NCI-H82 (cell line): ENCODE measurements around the gene KIAA1549.
A peak's percentile ranks its signal among the peaks of the same experiment; 100 is the strongest.
"Not testable (repeated sequence)": the region's sequence is repeated elsewhere in the genome, so short reads cannot be mapped to it uniquely, and the experiment has no call there.

Experiments
- DNase-seq: peaks from one replicate; lab custom pipeline; 2025; lab: John Stamatoyannopoulos, UW

The KIAA1549 gene

DNA sequence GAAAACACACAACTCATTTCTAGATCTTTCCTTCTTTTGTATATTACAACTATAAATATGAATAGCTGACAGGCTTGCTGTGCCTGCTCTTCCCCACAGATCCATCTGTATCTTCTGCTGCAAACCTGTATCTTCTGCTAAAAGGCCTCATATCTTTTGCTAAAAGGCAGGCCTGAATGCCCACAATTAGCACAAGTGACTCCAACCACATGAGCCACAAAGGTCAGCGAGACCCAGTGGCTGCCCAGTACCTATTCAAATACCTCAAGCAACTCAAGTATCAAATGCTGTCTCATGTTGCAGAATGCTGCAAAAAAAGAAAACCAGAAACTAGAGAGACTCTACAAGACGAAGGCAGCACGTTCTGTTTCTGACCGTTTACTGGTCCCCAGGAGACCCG, 128.7 kb downstream of the KIAA1549 start:
- no peak for DNase-seq

DNA sequence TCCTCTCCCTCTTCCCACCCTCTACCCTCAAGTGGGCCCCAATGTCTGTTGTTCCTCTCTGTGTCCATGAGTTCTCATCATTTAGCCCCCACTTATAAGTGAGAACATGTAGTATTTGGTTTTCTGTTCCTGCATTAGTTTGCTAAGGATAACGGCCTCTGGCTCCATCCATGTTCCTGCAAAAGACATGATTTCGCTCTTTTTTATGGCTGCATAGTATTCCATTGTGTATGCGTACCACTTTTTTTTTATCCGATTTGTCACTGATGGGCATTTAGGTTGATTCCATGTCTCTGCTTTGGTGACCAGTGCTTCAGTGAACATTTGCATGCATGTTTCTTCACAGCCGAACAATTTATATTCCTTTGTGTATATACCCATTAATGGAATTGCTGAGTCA, 131.5 kb downstream of the KIAA1549 start:
- DNase-seq: no peak

DNA sequence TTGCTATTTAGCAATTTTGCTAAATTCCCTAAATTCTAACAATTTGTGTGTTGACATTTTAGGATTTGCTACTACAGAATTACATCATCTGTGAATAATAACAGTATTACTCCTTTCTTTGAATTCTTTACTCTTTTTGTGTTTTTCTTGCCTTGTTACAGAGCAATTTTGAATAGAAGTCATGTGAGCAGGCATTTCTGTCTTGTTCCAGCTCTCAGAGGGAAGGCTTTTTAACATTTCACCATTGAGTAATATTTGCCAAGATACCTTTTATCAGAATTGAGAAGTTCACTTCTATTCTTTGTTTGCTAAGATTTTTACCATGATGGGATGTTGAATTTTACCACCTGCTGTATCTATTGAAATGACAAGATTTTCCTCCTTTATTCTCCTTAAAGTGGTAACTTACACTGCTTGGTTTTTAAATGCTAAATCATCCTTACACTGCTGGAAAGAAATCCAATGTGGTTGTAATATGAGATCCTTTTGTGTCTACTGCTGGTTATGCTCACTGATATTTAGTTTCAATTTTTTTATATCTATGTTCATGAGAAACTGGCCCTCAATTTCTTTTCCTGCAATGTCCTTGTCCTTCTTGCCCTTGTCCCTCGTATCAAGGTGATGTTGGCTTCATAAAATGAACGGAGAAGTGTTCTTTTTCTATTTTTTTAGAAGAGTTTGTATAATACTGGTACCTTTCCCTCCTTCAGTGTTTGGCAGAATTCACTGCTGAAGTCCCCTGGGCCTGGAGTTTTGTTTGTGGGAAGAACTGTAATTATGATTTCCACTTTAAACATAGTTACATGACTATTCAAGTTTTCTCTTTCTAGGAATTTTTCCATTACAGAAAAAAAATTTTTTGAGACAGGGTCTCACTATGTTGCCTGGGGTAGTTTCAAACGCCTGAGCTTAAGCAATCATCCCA, 132.9 kb downstream of the KIAA1549 start:
- DNase-seq: no peak

DNA sequence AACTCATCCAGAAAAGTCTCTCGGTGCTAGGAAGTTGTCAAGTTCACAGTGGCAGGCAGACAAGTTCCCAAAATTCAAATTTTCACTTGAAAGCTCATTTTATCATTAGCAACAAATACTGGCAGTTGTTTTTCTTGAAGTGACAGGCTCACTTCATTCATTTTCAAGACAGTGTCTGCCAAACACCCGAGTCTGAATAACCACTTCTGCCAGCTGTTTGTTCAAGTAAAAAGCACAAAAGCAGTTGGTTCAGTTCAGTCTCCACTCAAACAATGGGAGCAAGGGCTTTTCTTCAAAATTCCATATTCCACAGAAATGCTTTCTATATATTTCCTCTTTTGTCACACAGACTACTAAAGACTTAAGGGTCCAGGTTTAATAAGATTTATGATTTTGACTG, 135.5 kb downstream of the KIAA1549 start:
- DNase-seq: no peak

DNA sequence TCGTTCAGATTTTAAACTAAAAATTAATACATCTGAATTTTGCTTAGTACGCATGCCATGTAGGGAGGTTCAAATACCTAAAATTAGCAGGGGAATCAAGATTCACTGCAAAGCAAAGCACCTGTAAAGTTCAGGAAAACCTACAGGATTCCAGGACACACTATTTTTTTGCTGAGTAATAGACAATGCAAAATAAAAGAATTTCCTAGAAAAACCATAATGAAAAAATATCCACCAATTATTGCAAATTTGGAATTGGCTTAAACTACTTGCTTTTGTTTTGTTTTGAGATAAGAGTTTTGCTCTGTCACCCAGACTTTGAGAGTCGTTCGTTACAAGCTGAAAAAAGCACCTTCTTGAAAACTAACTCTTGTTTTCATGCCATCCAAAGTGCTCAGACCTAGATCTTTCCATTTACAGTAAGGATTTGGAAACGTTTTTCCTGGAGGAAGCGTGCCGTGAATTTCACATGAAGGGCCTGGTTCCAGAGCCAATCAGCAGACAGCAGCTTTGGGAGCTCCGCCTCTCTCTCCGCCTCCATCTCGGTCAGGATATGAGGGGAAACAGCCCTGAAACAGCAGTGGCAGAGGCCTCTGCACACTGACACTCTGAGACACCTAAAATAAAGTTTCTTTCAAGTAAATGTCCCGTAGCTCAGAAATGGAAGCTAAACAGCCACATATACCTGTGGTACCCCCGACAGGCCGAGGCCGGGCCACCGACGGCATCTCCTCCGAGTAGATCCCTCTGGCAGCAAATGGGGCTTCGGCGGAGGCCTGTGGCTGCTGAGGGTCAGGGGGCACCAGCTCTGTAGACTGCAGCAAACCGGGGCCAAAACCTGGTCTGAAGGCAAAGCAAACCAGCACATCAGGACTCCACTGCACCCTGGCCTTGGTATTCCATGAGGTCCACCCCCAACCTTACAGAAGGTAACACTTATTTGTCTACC, 137.3 kb downstream of the KIAA1549 start:
- no peak for DNase-seq

DNA sequence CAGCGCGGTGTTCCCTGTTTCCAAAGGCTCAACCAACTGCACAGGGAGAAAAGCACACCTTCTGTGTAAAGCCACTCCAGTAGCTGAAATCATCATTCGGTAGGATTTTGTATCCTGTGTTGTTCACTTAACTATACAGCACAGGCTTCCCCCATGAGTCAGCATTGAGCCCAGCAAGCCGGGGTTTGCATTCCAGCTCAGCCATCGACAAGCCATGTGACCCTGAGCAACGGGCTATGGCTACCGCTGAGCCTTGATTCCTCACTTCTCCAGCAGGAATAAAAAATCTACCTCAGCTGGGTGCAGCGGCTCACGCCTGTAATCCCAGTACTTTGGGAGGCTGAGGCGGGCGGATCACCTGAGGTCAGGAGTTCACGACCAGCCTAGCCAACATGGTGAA, 139.1 kb downstream of the KIAA1549 start:
- DNase-seq: no peak

DNA sequence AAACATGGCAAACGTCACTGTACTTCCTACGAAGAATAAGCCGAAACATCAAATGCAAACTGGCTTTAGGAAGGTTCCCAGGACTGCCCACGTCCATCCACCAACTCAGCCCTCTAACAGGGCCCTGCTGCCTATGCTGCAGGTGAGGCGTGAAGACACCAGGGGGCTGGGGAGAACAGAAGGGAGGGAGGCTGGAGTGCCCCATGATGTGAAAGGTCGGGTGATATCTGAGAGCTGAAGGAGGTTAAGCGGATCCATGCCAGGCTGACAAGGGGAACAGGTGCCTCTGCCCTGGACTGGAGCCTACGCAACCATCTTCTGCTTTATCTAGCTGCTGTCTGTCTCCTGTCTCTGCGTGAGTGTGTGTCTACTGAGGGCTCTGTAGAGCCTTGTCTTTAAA, 143.0 kb downstream of the KIAA1549 start:
- no peak for DNase-seq

DNA sequence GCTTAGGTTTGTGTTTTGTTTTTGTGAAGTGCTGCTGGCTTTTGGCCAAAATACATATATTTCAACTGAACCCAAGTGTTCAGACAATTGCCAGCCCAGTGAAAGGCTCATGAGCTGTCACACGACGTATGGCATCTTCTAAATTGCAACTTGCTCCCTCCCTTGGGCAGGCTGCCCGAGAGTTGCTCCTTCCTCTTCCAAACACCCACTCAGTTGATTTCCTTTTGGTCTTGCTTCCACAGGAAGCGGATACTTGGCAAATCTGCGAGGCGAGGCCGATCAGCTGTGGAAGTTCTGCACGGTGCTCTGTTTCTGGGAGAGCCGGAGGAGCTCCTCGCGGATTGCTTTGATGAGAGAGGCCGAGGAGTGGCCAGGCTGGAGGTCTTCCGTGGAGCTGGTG, 143.6 kb downstream of the KIAA1549 start:
- no peak for DNase-seq

DNA sequence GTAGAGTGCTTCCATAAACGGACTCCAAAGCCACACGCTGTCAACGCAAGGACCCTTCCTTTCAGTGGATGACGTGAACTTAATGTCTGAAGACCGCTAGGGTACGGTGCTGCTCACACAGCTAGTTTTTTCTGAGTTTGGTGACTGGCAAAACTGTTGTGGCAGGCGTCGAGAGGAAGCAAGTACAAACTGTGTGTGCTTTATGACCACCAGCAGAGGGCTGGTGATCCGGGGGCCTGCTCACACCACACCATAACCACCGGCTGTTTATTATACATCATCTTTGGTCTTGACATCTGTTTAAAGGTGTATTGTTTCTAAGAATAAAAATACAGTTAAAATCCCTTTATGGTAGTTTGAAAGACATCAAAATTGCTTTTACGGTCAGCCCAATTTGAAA, 146.1 kb downstream of the KIAA1549 start:
- no peak for DNase-seq

DNA sequence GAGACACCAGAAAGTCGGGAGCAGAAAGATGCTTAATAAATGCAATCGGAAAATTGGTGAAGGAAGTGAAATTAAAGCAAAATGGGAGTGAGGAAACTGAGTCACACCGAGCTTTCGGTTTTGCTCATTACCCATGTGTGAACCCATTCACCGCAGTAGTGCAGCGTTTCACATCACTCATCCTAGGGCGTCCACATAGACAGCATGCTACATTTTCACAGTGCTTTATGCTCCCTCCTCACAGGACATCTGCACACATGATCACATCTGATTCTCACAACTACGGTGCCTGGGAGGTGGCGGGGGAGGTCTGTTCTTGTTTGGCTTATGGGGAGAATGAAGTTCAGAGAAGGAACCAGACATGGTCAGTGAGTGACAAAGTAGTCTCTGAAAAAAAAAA, 146.6 kb downstream of the KIAA1549 start:
- no peak for DNase-seq

DNA sequence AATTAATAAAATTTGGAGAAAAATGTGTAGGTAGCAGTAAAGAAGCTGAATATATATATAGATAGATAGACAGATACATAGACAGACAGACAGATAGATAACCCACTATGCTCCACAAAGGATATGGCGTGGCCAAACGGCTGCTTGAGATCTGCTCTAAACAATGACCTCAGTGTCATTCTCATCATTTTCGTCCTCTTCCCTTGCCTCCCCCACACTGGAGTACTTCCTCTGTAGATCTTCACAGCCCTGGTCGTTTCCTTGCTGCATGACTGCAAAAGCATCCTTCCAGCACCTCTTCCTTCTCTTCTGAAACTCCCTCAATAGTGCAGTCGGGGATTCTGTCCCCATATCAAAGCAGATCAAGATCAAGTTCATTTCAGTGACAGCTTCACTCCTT, 147.6 kb downstream of the KIAA1549 start:
- no peak for DNase-seq

DNA sequence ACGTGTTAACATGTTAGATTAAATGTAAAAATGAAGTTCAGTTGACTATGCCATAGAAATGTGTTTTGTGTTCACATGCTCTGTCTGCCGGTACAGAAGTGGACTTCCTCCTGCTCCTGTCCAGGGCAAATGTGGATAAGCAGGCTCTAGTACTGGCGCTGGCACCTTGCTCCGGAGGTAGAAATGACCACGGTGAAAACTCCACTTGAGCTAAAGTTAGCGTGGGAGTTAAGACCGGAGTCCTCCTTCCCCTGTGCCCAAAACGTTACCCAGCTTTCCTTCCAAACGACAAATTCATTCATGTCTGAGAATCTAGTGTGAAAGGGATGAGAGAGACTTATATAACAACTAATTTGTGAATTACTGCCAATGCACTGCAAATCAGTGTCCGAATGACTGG, 148.2 kb downstream of the KIAA1549 start:
- no peak for DNase-seq

DNA sequence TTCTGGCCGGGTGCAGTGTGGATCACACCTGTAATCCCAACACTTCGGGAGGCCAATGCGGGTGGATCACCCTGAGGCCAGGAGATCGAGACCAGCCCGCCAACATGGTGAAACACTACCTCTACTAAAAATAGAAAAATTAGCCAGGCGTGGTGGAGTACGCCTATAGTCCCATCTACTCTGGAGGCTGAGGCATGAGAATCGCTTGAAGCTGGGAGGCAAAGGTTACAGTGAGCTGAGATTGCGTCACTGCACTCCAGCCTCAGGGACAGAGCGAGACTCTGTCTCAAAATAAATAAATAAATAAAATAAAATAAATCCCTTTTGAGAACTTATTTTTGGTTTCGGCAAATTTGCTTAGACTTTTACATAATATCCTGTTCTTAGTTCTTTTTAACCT, 151.9 kb downstream of the KIAA1549 start:
- DNase-seq: no peak

DNA sequence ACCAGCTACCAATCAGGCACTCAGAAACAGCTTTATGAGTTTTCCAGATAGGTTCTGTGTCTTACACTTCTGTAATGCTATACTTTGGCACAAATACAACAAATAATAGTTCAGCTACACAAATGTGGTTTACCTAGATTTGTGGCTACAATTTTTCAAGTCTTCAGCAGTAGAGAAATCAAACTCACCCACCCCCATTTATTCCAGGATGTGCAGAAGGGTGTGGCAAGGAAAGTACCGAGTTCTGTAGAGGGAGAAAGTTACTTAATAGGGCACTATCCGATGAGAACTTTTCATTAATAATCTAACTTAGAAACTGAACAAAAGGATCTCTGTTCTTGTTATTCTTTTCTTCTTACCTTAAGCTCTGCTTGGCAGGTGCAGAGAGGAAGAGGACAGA, 152.9 kb downstream of the KIAA1549 start:
- no peak for DNase-seq

DNA sequence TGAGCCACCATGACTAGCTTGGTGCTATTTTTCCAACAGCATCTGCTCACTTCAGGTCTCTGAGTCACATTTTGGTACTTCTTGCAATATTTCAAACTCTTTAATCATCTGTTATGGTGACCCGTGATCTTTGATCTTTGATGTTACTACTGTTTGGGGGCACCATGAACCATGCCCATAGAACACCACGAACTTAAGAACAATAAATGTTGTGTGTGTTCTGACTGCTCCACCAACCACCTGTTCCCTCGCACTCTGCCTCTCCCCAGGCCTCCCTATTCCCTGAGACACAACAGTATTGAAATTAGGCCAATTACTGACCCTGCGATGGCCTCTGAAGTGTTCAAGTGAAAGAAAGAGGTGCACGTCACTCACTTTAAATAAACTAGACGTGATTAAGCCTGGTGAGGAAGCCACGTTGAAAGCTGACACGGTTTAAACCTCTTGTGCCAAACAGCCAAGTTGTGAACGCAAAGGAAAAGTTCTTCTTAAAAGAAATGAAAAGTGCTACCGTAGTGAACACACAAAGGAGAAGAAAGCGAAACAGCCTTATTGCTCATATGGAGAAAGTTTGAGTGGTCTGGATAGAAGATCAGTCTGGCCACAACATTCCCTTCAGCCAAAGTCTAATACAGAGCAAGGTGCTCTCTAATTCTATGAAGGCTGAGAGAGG, 156.0 kb downstream of the KIAA1549 start:
- DNase-seq: no peak

DNA sequence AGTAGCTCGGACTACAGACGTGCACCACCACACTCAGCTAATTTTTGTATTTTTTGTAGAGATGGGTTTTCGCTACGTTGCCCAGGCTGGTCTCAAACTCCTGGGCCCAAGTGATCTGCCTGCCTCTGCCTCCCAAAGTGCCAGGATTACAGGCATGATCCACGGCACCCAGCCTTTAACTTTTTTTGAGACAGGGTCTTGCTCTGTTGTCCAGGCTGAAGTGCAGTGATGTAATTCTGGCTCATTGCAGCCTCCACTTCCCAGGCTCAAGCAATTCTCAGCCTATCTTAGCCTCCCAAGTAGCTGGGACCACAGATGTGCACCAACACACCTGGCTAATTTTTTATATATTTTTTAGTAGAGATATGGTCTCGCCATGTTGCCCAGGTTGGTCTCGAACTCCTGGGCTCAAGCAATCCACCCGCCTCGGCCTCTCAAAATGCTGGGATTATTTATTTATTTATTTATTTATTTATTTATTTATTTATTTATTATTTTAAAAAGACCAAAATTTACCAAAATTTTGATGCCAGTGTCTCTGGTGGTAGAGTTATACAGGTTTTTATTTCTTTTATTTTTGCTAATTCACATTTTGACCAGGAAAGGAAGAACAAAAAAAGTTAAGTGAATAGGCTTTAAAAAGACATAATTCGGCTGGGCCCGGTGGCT, 158.2 kb downstream of the KIAA1549 start:
- DNase-seq: no peak

DNA sequence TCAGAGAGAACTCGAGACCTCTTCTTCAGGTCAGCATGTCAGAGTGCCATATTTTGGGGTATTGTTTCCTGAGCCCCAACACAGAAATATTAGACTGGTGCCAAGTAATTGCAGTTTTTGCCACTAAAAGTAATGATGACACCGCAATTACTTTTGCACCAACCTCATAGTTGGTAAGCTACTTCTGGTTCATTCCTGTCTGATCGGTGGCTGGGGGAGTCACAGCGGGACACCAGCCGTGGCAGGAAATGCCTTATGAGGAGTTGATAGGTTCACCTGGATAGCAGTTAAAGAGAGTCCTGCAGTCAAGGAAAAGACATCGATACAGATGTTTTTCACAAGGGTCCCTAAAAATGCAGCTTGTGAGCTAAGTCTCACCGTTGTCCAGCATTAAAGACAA, 159.3 kb downstream of the KIAA1549 start:
- no peak for DNase-seq

DNA sequence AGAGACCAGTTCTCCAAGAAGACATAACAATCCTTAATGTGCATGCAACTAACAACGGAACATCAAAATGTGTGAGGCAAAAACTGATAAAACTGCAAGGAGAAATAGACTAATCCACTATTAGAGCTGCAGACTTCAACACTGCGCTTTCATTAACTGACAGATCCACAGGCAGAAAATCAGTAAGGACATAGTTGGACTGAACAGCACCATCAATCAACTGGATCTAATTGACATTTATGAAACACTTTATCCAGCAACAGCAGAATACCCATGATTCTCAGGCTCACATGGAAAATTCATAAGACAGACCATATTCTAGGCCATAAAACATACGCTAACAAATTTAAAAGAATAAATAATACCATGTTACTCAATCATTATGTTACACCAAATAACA, 161.6 kb downstream of the KIAA1549 start:
- peak; percentile 24 for DNase-seq

DNA sequence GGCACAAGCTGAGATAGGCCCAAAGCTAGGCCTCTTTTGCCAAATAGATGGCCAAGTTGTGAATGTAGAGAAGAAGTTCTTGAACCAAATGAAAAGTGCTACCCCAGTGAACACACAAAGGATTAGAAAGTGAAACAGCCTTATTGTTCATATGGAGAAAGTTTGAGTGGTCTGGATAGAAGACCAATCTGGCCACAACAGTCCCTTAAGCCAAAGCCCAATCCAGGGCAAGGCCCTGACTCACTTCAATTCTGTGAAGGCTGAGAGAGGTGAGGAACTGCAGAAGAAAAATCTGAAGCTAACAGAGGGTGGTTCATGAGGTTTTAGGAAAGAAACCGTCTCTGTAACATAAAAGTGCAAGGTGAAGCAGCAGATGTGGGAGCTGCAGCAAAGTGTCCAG, 164.5 kb downstream of the KIAA1549 start:
- DNase-seq: no peak

DNA sequence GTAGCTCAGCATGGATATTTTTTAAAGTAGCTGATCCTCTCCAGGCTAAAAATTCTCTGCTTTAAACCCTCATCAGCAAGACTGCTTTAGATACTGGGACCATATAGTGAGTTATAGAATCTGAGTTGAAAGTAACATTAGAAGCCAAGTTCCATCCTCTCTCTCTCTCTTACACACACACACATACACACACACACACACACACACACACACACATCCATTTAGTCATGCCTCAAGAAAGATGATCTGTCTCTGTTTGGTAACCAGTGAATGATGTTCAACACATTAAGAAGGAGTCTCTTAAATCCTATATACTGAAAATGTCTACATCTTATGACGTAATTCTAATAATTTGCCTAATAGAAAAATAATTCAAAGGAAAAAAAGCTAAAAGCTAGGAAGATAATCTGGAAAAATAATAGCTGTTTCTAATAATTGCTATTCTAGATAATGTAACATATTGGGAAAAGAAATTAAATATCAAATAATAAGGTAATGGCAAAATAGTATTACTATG, 166.3 kb downstream of the KIAA1549 start:
- no peak for DNase-seq

DNA sequence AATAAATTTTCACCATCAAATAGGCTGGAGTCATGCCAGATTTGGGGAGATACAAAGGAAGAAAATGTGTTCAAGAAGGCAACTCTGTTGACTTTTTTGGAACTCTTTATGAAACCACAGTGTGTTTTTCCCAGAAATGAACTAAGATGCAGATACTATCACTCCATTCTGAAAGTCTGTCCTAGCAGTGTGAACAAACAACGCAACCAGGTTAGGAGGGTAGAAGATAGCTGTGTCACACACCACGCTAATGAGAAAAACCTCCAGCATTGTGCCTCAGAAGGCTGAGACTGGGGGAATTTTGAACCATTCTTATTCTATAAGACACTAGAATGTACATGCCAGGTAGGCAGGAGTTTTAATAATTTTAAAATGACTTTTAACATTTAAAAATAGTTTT, 167.2 kb downstream of the KIAA1549 start:
- no peak for DNase-seq

DNA sequence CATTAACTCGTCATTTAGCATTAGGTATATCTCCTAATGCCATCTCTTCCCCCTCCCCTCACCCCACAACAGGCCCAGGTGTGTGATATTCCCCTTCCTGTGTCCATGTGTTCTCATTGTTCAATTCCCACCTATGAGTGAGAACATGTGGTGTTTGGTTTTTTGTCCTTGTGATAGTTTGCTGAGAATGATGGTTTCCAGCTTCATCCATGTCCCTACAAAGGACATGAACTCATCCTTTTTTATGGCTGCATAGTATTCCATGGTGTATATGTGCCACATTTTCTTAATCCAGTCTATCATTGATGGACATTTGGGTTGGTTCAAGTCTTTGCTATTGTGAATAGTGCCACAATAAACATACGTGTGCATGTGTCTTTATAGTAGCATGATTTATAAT, 169.9 kb downstream of the KIAA1549 start:
- DNase-seq: not testable (repeated sequence)
